ENCODE results near the gene EBF3.

- TF ChIP-seq EZH2 (IDR thresholded peaks at IDR 0.05) (no peak), POLR2AphosphoS5 (IDR thresholded peaks at IDR 0.05; ENCODE audit: borderline replicate concordance, low read depth, low read length) (no peak)
These were observed 28.3 kb downstream of the EBF3 start for GRCh38 chr10:129935867-129936152.
